NCI-H1048 (cell line): ENCODE data around the gene NDUFS2.
A peak's percentile ranks its signal among the peaks of the same experiment; 100 is the strongest.

Source experiments
- DNase-seq: peaks from one replicate; lab custom pipeline; 2025; lab: John Stamatoyannopoulos, UW

The NDUFS2 gene

GRCh38 chr1:161201836-161202712, at the start of gene NDUFS2:
Gene NDUFS2 (plus strand): TSS chr1:161202367. CDS start chr1:161202386, 19 bp downstream.
- peak; percentile 99 for DNase-seq

- no peak for DNase-seq
These were observed 49.0 kb upstream of the NDUFS2 start for GRCh38 chr1:161153176-161153575.

GRCh38 chr1:161153682-161154337, 48.4 kb upstream of the NDUFS2 start, which contains the start of gene UFC1:
Gene UFC1 (plus strand): TSS chr1:161153978. CDS start chr1:161153998, 20 bp downstream.
- peak; percentile 94 for DNase-seq

- DNase-seq, result no peak
These were observed 44.3 kb upstream of the NDUFS2 start for GRCh38 chr1:161157867-161158266.

- DNase-seq, result no peak
These were observed 43.7 kb upstream of the NDUFS2 start for GRCh38 chr1:161158316-161159010.

GRCh38 chr1:161159087-161159912, 42.9 kb upstream of the NDUFS2 start, which contains the start of gene USP21:
Gene USP21 (plus strand): TSS chr1:161159500. CDS start chr1:161160641, 1,141 bp downstream.
- peak; percentile 85 for DNase-seq

GRCh38 chr1:161159913-161160243, 42.3 kb upstream of the NDUFS2 start:
- no peak for DNase-seq

- no peak for DNase-seq
These were observed 41.5 kb upstream of the NDUFS2 start for GRCh38 chr1:161160671-161161145.

GRCh38 chr1:161161652-161162051, 40.5 kb upstream of the NDUFS2 start:
- no peak for DNase-seq

- DNase-seq, result no peak
These were observed 40.1 kb upstream of the NDUFS2 start for GRCh38 chr1:161162052-161162451.

GRCh38 chr1:161162806-161163205, 39.4 kb upstream of the NDUFS2 start:
- DNase-seq, result no peak

- no peak for DNase-seq
These were observed 38.4 kb upstream of the NDUFS2 start for GRCh38 chr1:161163793-161164192.

- DNase-seq, result no peak
These were observed 37.1 kb upstream of the NDUFS2 start for GRCh38 chr1:161164901-161165610.

GRCh38 chr1:161165742-161166668, 36.2 kb upstream of the NDUFS2 start, which contains the start of gene PPOX:
Gene PPOX (plus strand): TSS chr1:161166426. CDS start chr1:161166848, 422 bp downstream.
- peak; percentile 94 for DNase-seq

GRCh38 chr1:161166669-161167548, 35.3 kb upstream of the NDUFS2 start:
- DNase-seq, result no peak

- no peak for DNase-seq
These were observed 33.3 kb upstream of the NDUFS2 start for GRCh38 chr1:161168906-161169305.

- no peak for DNase-seq
These were observed 31.0 kb upstream of the NDUFS2 start for GRCh38 chr1:161171191-161171590.

GRCh38 chr1:161171696-161172095, 30.5 kb upstream of the NDUFS2 start:
- no peak for DNase-seq

GRCh38 chr1:161172349-161172748, 29.8 kb upstream of the NDUFS2 start:
- DNase-seq, result no peak
